HEK293 (cell line): ENCODE measurements around the gene F9.

ENCODE experiments used
- CTCF ChIA-PET: fragments of 350-600 bp; formaldehyde crosslinking; extraction: SDS; loops from one replicate; lab custom pipeline; 2021; ENCODE audit warnings: antibody characterized with exemption; lab: Yijun Ruan, JAX
- POLR2A ChIA-PET: fragments of 300-600 bp; formaldehyde crosslinking; extraction: SDS; loops from one replicate; lab custom pipeline; 2020; ENCODE audit warnings: antibody characterized with exemption, inconsistent platforms; lab: Yijun Ruan, JAX
- H3K27ac ChIP-seq: fragments of 200-500 bp; sonication (Bioruptor generic); 2 replicates; pipeline ENCODE4 v1.5.1; 2014; ENCODE audit warnings: low read depth, low read length, control low read depth, inconsistent platforms; ENCODE audit errors: extremely low read depth
- H3K36me3 ChIP-seq, 2 experiments: fragments of 200-500 bp in 1 of 2; sonication (Bioruptor generic) in 1 of 2; 1 replicate in 1 of 2; 2 replicates in 1 of 2; pipeline ENCODE4 v1.5.1; 2014 to 2017; ENCODE audit warnings: inconsistent platforms in 2 of 2, low read length in 2 of 2; ENCODE audit not compliant: control insufficient read depth in 2 of 2, insufficient read depth in 1 of 2
- H3K4me1 ChIP-seq: fragments of 200-500 bp; sonication (Bioruptor generic); 2 replicates; pipeline ENCODE4 v1.5.1; 2014; ENCODE audit warnings: mild to moderate bottlenecking, low read length, inconsistent platforms; ENCODE audit not compliant: control insufficient read depth, insufficient read depth
- H3K4me3 ChIP-seq: 2 replicates; pipeline ENCODE4 v1.5.1; 2011; ENCODE audit warnings: low read depth, mild to moderate bottlenecking, control low read depth, low read length, moderate library complexity
- H3K9me3 ChIP-seq: fragments of 200-500 bp; sonication (Bioruptor generic); 2 replicates; pipeline ENCODE4 v1.5.1; 2014; ENCODE audit warnings: low read depth, low read length, inconsistent platforms; ENCODE audit not compliant: control insufficient read depth, insufficient read depth
- EGR2 ChIP-seq: fragments of 450-650 bp; formaldehyde crosslinking; IDR thresholded peaks from 2 replicates; pipeline ENCODE4 v1.5.1; 2016; ENCODE audit warnings: low read depth, missing biosample characterization, missing genetic modification characterization
- GLIS2 ChIP-seq: fragments of 450-650 bp; formaldehyde crosslinking; IDR thresholded peaks from 2 replicates; pipeline ENCODE4 v1.5.1; 2016; ENCODE audit warnings: missing biosample characterization, missing genetic modification characterization
- IKZF3 ChIP-seq: fragments of 450-650 bp; IDR thresholded peaks from 2 replicates; pipeline ENCODE4 v1.5.0; 2018; ENCODE audit warnings: missing biosample characterization, mild to moderate bottlenecking, missing genetic modification characterization, moderate library complexity
- MZF1 ChIP-seq: fragments of 450-650 bp; formaldehyde crosslinking; IDR thresholded peaks from 2 replicates; pipeline ENCODE4 v1.5.1; 2017; ENCODE audit warnings: missing biosample characterization, missing genetic modification characterization, borderline replicate concordance
- SCRT1 ChIP-seq: fragments of 450-650 bp; formaldehyde crosslinking; IDR thresholded peaks from 2 replicates; pipeline ENCODE4 v1.5.1; 2016; ENCODE audit warnings: missing biosample characterization, missing genetic modification characterization, borderline replicate concordance
- SP3 ChIP-seq: fragments of 450-650 bp; formaldehyde crosslinking; IDR thresholded peaks from 2 replicates; pipeline ENCODE4 v1.5.1; 2016; ENCODE audit warnings: missing biosample characterization, missing genetic modification characterization
- ZBTB48 ChIP-seq: fragments of 450-650 bp; formaldehyde crosslinking; IDR thresholded peaks from 2 replicates; pipeline ENCODE4 v1.5.1; 2016; ENCODE audit warnings: missing biosample characterization, missing genetic modification characterization
- ZBTB7A ChIP-seq: fragments of 450-650 bp; formaldehyde crosslinking; IDR thresholded peaks from 2 replicates; pipeline ENCODE4 v1.5.1; 2016; ENCODE audit warnings: low read depth, missing biosample characterization, missing genetic modification characterization
- ZNF133 ChIP-seq: fragments of 450-650 bp; formaldehyde crosslinking; IDR thresholded peaks from 2 replicates; pipeline ENCODE4 v1.5.1; 2016; ENCODE audit warnings: missing biosample characterization, missing genetic modification characterization
- ZNF155 ChIP-seq: fragments of 450-650 bp; formaldehyde crosslinking; IDR thresholded peaks from 2 replicates; pipeline ENCODE4 v1.5.1; 2016; ENCODE audit warnings: missing biosample characterization, missing genetic modification characterization
- ZNF266 ChIP-seq: fragments of 450-650 bp; formaldehyde crosslinking; IDR thresholded peaks from 2 replicates; pipeline ENCODE4 v1.5.1; 2016; ENCODE audit warnings: missing biosample characterization, missing genetic modification characterization, low read depth
- ZNF501 ChIP-seq: fragments of 450-650 bp; formaldehyde crosslinking; IDR thresholded peaks from 2 replicates; pipeline ENCODE4 v1.5.1; 2016; ENCODE audit warnings: missing biosample characterization, missing genetic modification characterization
- ZNF621 ChIP-seq: fragments of 450-650 bp; formaldehyde crosslinking; IDR thresholded peaks from 2 replicates; pipeline ENCODE4 v1.5.1; 2017; ENCODE audit warnings: missing biosample characterization, missing genetic modification characterization
- ZNF654 ChIP-seq: fragments of 450-650 bp; formaldehyde crosslinking; IDR thresholded peaks from 2 replicates; pipeline ENCODE4 v1.5.1; 2016; ENCODE audit warnings: low read depth, missing biosample characterization, missing genetic modification characterization
- ZNF664 ChIP-seq: fragments of 450-650 bp; formaldehyde crosslinking; IDR thresholded peaks from 2 replicates; pipeline ENCODE4 v1.5.1; 2016; ENCODE audit warnings: missing biosample characterization, missing genetic modification characterization
- ZNF701 ChIP-seq: fragments of 450-650 bp; formaldehyde crosslinking; IDR thresholded peaks from 2 replicates; pipeline ENCODE4 v1.5.1; 2016; ENCODE audit warnings: missing biosample characterization, missing genetic modification characterization
- ZSCAN16 ChIP-seq: fragments of 450-650 bp; formaldehyde crosslinking; IDR thresholded peaks from 2 replicates; pipeline ENCODE4 v1.5.1; 2016; ENCODE audit warnings: missing biosample characterization, missing genetic modification characterization
- ZXDB ChIP-seq: fragments of 450-650 bp; formaldehyde crosslinking; IDR thresholded peaks from 2 replicates; pipeline ENCODE4 v1.5.1; 2016; ENCODE audit warnings: missing biosample characterization, missing genetic modification characterization
- TF ChIP-seq, protein P1 (sequence below): fragments of 450-650 bp; formaldehyde crosslinking; IDR thresholded peaks from 2 replicates; pipeline ENCODE4 v1.5.1; 2016; ENCODE audit warnings: missing biosample characterization, missing genetic modification characterization
- TF ChIP-seq, protein P2 (sequence below): fragments of 450-650 bp; formaldehyde crosslinking; IDR thresholded peaks from 2 replicates; pipeline ENCODE4 v1.5.1; 2016; ENCODE audit warnings: missing biosample characterization, missing genetic modification characterization
- TF ChIP-seq, protein P3 (sequence below): fragments of 450-650 bp; formaldehyde crosslinking; IDR thresholded peaks from 2 replicates; pipeline ENCODE4 v1.5.1; 2016; ENCODE audit warnings: missing biosample characterization, missing genetic modification characterization, low read depth
- TF ChIP-seq, protein P4 (sequence below): fragments of 450-650 bp; formaldehyde crosslinking; IDR thresholded peaks from 2 replicates; pipeline ENCODE4 v1.5.1; 2016; ENCODE audit warnings: missing biosample characterization, missing genetic modification characterization

F9 gene

DNA sequence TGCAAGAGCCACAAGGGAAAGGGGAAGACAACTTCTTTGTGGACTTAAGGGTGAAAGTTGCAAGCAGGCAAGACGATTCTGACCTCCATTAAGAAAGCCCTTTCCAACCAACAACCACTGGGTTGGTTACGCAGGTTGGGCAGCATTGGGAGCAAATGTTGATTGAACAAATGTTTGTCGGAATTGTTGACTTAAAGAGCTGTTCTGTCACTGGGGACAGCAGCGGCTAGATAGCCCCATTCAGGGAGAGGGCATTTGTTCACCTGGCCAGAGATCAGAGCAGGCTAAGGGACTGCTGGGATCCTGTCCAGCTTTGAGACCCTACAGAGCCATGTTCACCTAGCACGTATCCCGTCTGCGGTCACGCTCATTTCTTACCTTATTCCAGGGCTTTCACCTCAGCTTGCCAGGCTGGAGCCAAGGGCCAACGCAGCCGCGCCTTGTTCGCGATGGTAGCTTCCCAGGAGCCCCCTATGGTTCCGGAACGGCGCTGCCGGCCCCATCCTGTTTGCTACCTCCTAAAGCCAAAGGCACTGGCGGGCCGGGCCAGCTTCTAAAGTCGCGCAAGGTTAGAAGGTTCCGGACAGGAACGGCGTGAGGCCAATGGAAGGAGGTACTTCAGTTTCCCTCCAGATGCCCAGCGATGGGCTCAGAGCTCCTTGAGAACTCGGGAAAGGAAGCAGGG is 24.6 kb downstream of the F9 start:
- no peak overlapping the region for H3K4me3 ChIP-seq
- CTCF ChIA-PET: interaction anchor here (0.7 kb wide), 1 partner anchor 26 kb away, joined by 3 read pairs; no protein-coding TSS in a partner anchor
- H3K9me3 ChIP-seq: no peaks in the 10 kb centered on the region; the same call in 1 of the 2 replicates
- H3K36me3 ChIP-seq: no peaks in the 10 kb centered on the region; a peak in 1 of 3 replicates
- no peaks in the 10 kb centered on the region for H3K4me1 ChIP-seq
- POLR2A ChIA-PET: no interaction called here
- TF ChIP-seq ZNF701 (tag by site-specific recombination) (no peak), SP3 (tag by site-specific recombination) (no peak), ZSCAN16 (tag by site-specific recombination) (no peak), SCRT1 (tag by site-specific recombination) (no peak), ZNF621 (no peak), ZBTB7A (tag by site-specific recombination) (no peak)
- TF ChIP-seq, protein P1, sequence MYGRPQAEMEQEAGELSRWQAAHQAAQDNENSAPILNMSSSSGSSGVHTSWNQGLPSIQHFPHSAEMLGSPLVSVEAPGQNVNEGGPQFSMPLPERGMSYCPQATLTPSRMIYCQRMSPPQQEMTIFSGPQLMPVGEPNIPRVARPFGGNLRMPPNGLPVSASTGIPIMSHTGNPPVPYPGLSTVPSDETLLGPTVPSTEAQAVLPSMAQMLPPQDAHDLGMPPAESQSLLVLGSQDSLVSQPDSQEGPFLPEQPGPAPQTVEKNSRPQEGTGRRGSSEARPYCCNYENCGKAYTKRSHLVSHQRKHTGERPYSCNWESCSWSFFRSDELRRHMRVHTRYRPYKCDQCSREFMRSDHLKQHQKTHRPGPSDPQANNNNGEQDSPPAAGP (tag by site-specific recombination): no peak
- TF ChIP-seq, protein P2, sequence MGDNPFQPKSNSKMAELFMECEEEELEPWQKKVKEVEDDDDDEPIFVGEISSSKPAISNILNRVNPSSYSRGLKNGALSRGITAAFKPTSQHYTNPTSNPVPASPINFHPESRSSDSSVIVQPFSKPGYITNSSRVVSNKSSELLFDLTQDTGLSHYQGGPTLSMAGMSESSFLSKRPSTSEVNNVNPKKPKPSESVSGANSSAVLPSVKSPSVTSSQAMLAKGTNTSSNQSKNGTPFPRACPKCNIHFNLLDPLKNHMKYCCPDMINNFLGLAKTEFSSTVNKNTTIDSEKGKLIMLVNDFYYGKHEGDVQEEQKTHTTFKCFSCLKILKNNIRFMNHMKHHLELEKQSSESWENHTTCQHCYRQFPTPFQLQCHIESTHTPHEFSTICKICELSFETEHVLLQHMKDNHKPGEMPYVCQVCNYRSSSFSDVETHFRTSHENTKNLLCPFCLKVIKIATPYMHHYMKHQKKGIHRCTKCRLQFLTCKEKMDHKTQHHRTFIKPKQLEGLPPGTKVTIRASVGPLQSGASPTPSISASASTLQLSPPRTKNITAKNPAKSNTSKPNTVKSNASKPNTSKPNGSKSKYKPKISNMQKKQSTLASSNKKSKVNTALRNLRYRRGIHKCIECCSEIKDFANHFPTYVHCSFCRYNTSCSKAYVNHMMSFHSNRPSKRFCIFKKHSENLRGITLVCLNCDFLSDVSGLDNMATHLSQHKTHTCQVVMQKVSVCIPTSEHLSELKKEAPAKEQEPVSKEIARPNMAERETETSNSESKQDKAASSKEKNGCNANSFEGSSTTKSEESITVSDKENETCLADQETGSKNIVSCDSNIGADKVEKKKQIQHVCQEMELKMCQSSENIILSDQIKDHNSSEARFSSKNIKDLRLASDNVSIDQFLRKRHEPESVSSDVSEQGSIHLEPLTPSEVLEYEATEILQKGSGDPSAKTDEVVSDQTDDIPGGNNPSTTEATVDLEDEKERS: no peak
- no peak overlapping the region for H3K27ac ChIP-seq

DNA sequence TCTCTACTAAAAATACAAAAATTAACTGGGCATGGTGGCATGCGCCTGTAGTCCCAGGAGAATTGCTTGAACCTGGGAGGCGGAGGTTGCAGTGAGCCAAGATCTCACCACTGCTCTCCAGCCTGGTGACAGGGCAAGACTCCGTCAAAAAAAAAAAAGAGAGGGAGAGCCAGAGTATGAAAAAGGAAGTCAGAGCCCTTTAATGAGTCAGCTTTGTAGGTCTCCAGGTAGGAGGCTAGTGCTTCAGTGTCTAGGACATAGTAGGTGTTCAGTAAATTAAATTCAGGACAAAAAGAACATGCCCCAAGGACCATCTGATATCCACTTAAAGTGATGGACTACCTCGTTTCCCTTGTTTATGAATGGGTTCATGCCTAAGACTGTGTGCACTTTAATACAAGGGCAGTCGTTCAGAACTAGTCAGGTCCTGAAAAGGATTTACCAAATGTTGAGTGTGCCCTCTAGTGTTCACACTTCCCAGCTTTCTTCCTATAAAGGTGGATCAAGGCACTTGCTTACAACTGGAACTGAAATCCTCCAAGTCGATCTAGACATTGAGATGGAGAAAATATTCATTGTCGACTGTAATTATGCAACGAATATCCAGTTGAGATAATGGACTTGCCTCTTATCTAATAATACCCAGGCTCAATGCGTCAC is 29.0 kb downstream of the F9 start:
- peak; percentile 87 for TF ChIP-seq ZNF654 (tag by site-specific recombination)
- TF ChIP-seq ZNF664 (tag by site-specific recombination): 0 out of 2 replicates have a peak, but pooled peaks have one; percentile 27
- TF ChIP-seq IKZF3 (tag by site-specific recombination): no peak
- no peak overlapping the region for H3K4me3 ChIP-seq
- no peak overlapping the region for H3K27ac ChIP-seq
- H3K36me3 ChIP-seq: no peaks in the 10 kb centered on the region; a peak in 1 of 3 replicates
- H3K9me3 ChIP-seq: no peaks in the 10 kb centered on the region
- POLR2A ChIA-PET: no interaction called here
- no peaks in the 10 kb centered on the region for H3K4me1 ChIP-seq
- CTCF ChIA-PET: interaction anchor here (0.5 to 3.2 kb wide), 22 partner anchors 10 to 1141 kb away, joined by 3 to 14 read pairs (median 3); no protein-coding TSS in a partner anchor

DNA sequence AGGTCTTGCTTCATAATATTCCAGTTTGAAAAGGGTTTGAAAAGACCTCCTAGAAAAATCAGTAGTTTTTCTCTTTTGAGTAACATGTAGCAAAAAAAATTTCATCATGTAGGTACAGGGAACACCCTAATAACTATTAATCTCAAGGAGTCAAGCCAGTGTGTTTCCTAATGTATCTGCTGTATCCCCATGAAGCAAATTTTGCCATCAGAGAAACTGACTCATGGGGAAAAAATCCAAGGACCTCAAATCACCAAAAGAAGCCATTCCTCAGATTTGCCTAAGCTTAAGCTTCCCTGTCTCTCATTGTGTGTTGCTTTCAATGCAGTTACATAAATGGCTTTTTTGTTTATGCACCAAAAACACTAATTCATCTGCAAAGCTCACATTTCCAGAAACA is 29.7 kb downstream of the F9 start:
- CTCF ChIA-PET: interaction anchor here (0.5 to 3.2 kb wide), 19 partner anchors 10 to 819 kb away, joined by 3 to 14 read pairs (median 3); no protein-coding TSS in a partner anchor
- Histone ChIP-seq H3K36me3 (no peaks in the 10 kb centered on the region; a peak in 1 of 3 replicates), H3K9me3 (no peaks in the 10 kb centered on the region)
- POLR2A ChIA-PET: no interaction called here
- TF ChIP-seq ZNF155 (tag by site-specific recombination) (no peak), ZNF133 (tag by site-specific recombination) (no peak), ZBTB48 (no peak), ZNF501 (tag by site-specific recombination) (no peak), EGR2 (tag by site-specific recombination) (no peak), ZNF266 (tag by site-specific recombination) (no peak), MZF1 (tag by site-specific recombination) (no peak), ZXDB (tag by site-specific recombination) (no peak), GLIS2 (tag by site-specific recombination) (no peak)
- TF ChIP-seq, protein P3, sequence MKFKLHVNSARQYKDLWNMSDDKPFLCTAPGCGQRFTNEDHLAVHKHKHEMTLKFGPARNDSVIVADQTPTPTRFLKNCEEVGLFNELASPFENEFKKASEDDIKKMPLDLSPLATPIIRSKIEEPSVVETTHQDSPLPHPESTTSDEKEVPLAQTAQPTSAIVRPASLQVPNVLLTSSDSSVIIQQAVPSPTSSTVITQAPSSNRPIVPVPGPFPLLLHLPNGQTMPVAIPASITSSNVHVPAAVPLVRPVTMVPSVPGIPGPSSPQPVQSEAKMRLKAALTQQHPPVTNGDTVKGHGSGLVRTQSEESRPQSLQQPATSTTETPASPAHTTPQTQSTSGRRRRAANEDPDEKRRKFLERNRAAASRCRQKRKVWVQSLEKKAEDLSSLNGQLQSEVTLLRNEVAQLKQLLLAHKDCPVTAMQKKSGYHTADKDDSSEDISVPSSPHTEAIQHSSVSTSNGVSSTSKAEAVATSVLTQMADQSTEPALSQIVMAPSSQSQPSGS (tag by site-specific recombination): no peak
- TF ChIP-seq, protein P4, sequence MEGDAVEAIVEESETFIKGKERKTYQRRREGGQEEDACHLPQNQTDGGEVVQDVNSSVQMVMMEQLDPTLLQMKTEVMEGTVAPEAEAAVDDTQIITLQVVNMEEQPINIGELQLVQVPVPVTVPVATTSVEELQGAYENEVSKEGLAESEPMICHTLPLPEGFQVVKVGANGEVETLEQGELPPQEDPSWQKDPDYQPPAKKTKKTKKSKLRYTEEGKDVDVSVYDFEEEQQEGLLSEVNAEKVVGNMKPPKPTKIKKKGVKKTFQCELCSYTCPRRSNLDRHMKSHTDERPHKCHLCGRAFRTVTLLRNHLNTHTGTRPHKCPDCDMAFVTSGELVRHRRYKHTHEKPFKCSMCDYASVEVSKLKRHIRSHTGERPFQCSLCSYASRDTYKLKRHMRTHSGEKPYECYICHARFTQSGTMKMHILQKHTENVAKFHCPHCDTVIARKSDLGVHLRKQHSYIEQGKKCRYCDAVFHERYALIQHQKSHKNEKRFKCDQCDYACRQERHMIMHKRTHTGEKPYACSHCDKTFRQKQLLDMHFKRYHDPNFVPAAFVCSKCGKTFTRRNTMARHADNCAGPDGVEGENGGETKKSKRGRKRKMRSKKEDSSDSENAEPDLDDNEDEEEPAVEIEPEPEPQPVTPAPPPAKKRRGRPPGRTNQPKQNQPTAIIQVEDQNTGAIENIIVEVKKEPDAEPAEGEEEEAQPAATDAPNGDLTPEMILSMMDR (tag by site-specific recombination): no peak
- TF ChIP-seq, protein P1 (tag by site-specific recombination): no peak
- TF ChIP-seq, all 188 proteins: peak for 0
- no peak overlapping the region for H3K4me3 ChIP-seq
- H3K27ac ChIP-seq: no peak overlapping the region
- no peaks in the 10 kb centered on the region for H3K4me1 ChIP-seq
